HEK293 (cell line): ENCODE data around the gene KRT14.
"Not testable (repeated sequence)": the region's sequence is repeated elsewhere in the genome, so short reads cannot be mapped to it uniquely, and the experiment has no call there.

Source experiments
- CTCF ChIA-PET: fragments of 350-600 bp; formaldehyde crosslinking; extraction: SDS; loops from one replicate; lab custom pipeline; 2021; ENCODE audit warnings: antibody characterized with exemption; lab: Yijun Ruan, JAX
- POLR2A ChIA-PET: fragments of 300-600 bp; formaldehyde crosslinking; extraction: SDS; loops from one replicate; lab custom pipeline; 2020; ENCODE audit warnings: antibody characterized with exemption, inconsistent platforms; lab: Yijun Ruan, JAX
- H3K27ac ChIP-seq: fragments of 200-500 bp; sonication (Bioruptor generic); 2 replicates; pipeline ENCODE4 v1.5.1; 2014; ENCODE audit warnings: low read depth, low read length, control low read depth, inconsistent platforms; ENCODE audit errors: extremely low read depth
- H3K36me3 ChIP-seq, 2 experiments: fragments of 200-500 bp in 1 of 2; sonication (Bioruptor generic) in 1 of 2; 1 replicate in 1 of 2; 2 replicates in 1 of 2; pipeline ENCODE4 v1.5.1; 2014 to 2017; ENCODE audit warnings: inconsistent platforms in 2 of 2, low read length in 2 of 2; ENCODE audit not compliant: control insufficient read depth in 2 of 2, insufficient read depth in 1 of 2
- H3K4me1 ChIP-seq: fragments of 200-500 bp; sonication (Bioruptor generic); 2 replicates; pipeline ENCODE4 v1.5.1; 2014; ENCODE audit warnings: mild to moderate bottlenecking, low read length, inconsistent platforms; ENCODE audit not compliant: control insufficient read depth, insufficient read depth
- H3K4me3 ChIP-seq: 2 replicates; pipeline ENCODE4 v1.5.1; 2011; ENCODE audit warnings: low read depth, mild to moderate bottlenecking, control low read depth, low read length, moderate library complexity
- H3K9me3 ChIP-seq: fragments of 200-500 bp; sonication (Bioruptor generic); 2 replicates; pipeline ENCODE4 v1.5.1; 2014; ENCODE audit warnings: low read depth, low read length, inconsistent platforms; ENCODE audit not compliant: control insufficient read depth, insufficient read depth
- GLI4 ChIP-seq: fragments of 450-650 bp; formaldehyde crosslinking; IDR thresholded peaks from 2 replicates; pipeline ENCODE4 v1.5.1; 2016; ENCODE audit warnings: missing biosample characterization, missing genetic modification characterization
- GLIS2 ChIP-seq: fragments of 450-650 bp; formaldehyde crosslinking; IDR thresholded peaks from 2 replicates; pipeline ENCODE4 v1.5.1; 2016; ENCODE audit warnings: missing biosample characterization, missing genetic modification characterization
- HOXD13 ChIP-seq: sonication (generic); formaldehyde crosslinking; IDR thresholded peaks from 2 replicates; pipeline ENCODE4 v1.8.0; 2022; ENCODE audit warnings: missing genetic modification reagents, borderline replicate concordance
- KLF9 ChIP-seq: fragments of 450-650 bp; formaldehyde crosslinking; IDR thresholded peaks from 2 replicates; pipeline ENCODE4 v1.5.1; 2016; ENCODE audit warnings: missing biosample characterization, missing genetic modification characterization, low read depth
- MYNN ChIP-seq: fragments of 450-650 bp; formaldehyde crosslinking; IDR thresholded peaks from 2 replicates; pipeline ENCODE4 v1.5.1; 2016; ENCODE audit warnings: missing biosample characterization, missing genetic modification characterization, borderline replicate concordance
- SALL2 ChIP-seq: fragments of 450-650 bp; formaldehyde crosslinking; IDR thresholded peaks from 2 replicates; pipeline ENCODE4 v1.5.0; 2017; ENCODE audit warnings: missing biosample characterization, mild to moderate bottlenecking, missing genetic modification characterization, borderline replicate concordance
- TRIM28 ChIP-seq: IDR thresholded peaks from 2 replicates; pipeline ENCODE4 v1.6.1; 2011; ENCODE audit warnings: low read length, control low read depth, borderline replicate concordance
- ZBTB1 ChIP-seq: fragments of 450-650 bp; formaldehyde crosslinking; IDR thresholded peaks from 2 replicates; pipeline ENCODE4 v1.5.1; 2016; ENCODE audit warnings: missing biosample characterization, missing genetic modification characterization
- ZBTB21 ChIP-seq: fragments of 450-650 bp; formaldehyde crosslinking; IDR thresholded peaks from 2 replicates; pipeline ENCODE4 v1.5.1; 2017; ENCODE audit warnings: missing biosample characterization, missing genetic modification characterization
- ZNF132 ChIP-seq: fragments of 450-650 bp; formaldehyde crosslinking; IDR thresholded peaks from 2 replicates; pipeline ENCODE4 v1.5.1; 2017; ENCODE audit warnings: missing biosample characterization, missing genetic modification characterization, borderline replicate concordance
- ZNF16 ChIP-seq: fragments of 450-650 bp; formaldehyde crosslinking; IDR thresholded peaks from 2 replicates; pipeline ENCODE4 v1.5.1; 2016; ENCODE audit warnings: low read depth, missing biosample characterization, missing genetic modification characterization
- ZNF24 ChIP-seq: fragments of 450-650 bp; formaldehyde crosslinking; IDR thresholded peaks from 2 replicates; pipeline ENCODE4 v1.5.1; 2016; ENCODE audit warnings: missing biosample characterization, missing genetic modification characterization
- ZNF248 ChIP-seq: fragments of 450-650 bp; formaldehyde crosslinking; IDR thresholded peaks from 2 replicates; pipeline ENCODE4 v1.5.1; 2017; ENCODE audit warnings: missing biosample characterization, missing genetic modification characterization
- ZNF501 ChIP-seq: fragments of 450-650 bp; formaldehyde crosslinking; IDR thresholded peaks from 2 replicates; pipeline ENCODE4 v1.5.1; 2016; ENCODE audit warnings: missing biosample characterization, missing genetic modification characterization
- ZNF530 ChIP-seq: fragments of 450-650 bp; formaldehyde crosslinking; IDR thresholded peaks from 2 replicates; pipeline ENCODE4 v1.5.1; 2016; ENCODE audit warnings: low read depth, missing biosample characterization, missing genetic modification characterization
- ZNF585B ChIP-seq: fragments of 450-650 bp; formaldehyde crosslinking; IDR thresholded peaks from 2 replicates; pipeline ENCODE4 v1.5.1; 2016; ENCODE audit warnings: missing biosample characterization, missing genetic modification characterization
- ZNF600 ChIP-seq: fragments of 450-650 bp; formaldehyde crosslinking; IDR thresholded peaks from 2 replicates; pipeline ENCODE4 v1.5.1; 2016; ENCODE audit warnings: missing biosample characterization, missing genetic modification characterization
- ZNF629 ChIP-seq: fragments of 450-650 bp; formaldehyde crosslinking; IDR thresholded peaks from 2 replicates; pipeline ENCODE4 v1.5.1; 2017; ENCODE audit warnings: missing biosample characterization, missing genetic modification characterization
- ZNF791 ChIP-seq: fragments of 450-650 bp; formaldehyde crosslinking; IDR thresholded peaks from 2 replicates; pipeline ENCODE4 v1.5.1; 2016; ENCODE audit warnings: missing biosample characterization, missing genetic modification characterization
- ZNF837 ChIP-seq: fragments of 450-650 bp; formaldehyde crosslinking; IDR thresholded peaks from 2 replicates; pipeline ENCODE4 v1.5.1; 2016; ENCODE audit warnings: missing biosample characterization, missing genetic modification characterization
- TF ChIP-seq, protein P1 (sequence below): fragments of 450-650 bp; formaldehyde crosslinking; IDR thresholded peaks from 2 replicates; pipeline ENCODE4 v1.5.1; 2016; ENCODE audit warnings: missing biosample characterization, missing genetic modification characterization
- TF ChIP-seq, protein P2 (sequence below): fragments of 450-650 bp; formaldehyde crosslinking; IDR thresholded peaks from 2 replicates; pipeline ENCODE4 v1.5.1; 2016; ENCODE audit warnings: missing biosample characterization, missing genetic modification characterization
- TF ChIP-seq, protein P3 (sequence below): fragments of 450-650 bp; formaldehyde crosslinking; IDR thresholded peaks from 2 replicates; pipeline ENCODE4 v1.5.1; 2016; ENCODE audit warnings: missing biosample characterization, missing genetic modification characterization

Gene KRT14

DNA sequence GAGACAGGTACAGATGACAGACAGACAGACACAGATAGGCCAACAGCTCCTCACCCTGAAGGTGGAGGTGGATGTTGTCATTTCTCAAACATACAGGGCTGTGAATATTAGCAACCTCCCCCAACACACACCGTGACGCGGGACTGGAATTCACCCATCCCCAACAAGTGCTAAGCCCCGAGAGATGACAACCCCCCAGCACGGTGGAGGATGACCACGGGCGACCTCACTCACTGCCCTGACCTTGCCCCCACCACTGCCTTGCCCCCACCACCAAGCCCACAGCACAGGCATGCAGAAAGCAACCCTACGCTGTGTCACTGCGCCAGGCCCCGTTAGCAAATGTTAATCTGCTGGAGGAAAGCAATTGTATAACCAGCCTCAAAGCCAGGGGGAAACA lies 42.6 kb upstream of the KRT14 start:
- H3K27ac ChIP-seq: no peak overlapping the region
- ChIA-PET POLR2A (no interaction called here), CTCF (interaction anchor here (1.2 to 3.7 kb wide), 4 partner anchors 19 to 80 kb away, joined by 3 to 17 read pairs (median 6); no protein-coding TSS in a partner anchor)
- TF ChIP-seq GLIS2 (no peak), ZNF24 (no peak), ZNF791 (tag by site-specific recombination) (no peak), ZBTB1 (tag by site-specific recombination) (no peak), KLF9 (tag by site-specific recombination) (no peak), ZNF501 (tag by site-specific recombination) (no peak), ZNF248 (no peak), ZNF530 (no peak)
- no peaks in the 10 kb centered on the region for H3K36me3 ChIP-seq
- peaks cover 2% of the 10 kb centered on the region; the same call in 1 of the 2 replicates for H3K4me1 ChIP-seq
- H3K9me3 ChIP-seq: no peaks in the 10 kb centered on the region
- H3K4me3 ChIP-seq: no peak overlapping the region

DNA sequence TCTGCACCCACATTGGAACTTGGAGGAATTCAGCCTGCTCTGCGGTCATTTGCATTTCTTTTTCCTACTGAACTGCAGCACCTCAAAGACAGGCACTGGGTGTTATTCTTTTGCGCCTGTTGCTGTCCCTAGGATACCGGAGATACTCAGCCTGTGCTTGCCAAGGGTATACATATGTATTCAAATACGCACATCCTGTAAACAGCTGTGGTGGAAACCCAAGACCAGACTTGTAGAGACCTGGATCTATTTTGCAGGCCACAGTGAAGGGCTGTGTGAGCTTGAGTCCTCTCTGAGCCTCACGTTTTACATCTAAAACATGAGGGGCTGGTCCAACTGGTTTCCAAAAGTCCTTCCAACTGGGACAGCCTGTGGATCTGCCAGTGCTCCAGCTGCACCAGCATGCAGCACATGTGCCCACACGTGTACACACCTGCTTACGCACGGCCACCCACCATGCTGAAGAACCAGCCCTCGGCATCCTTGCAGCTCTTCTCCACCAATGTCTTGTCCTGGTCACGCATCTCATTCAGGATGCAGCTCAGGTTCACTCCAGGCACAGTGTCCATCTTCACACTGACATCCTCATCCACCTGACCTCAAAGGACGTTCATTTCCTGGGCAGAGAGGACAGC lies 42.0 kb upstream of the KRT14 start:
- POLR2A ChIA-PET, H3K9me3 ChIP-seq, H3K36me3 ChIP-seq, H3K4me1 ChIP-seq, H3K27ac ChIP-seq, H3K4me3 ChIP-seq: not testable (repeated sequence)
- CTCF ChIA-PET: interaction anchor here (2.1 to 3.7 kb wide), 2 partner anchors 19 to 37 kb away, joined by 8 to 17 read pairs; no protein-coding TSS in a partner anchor

DNA sequence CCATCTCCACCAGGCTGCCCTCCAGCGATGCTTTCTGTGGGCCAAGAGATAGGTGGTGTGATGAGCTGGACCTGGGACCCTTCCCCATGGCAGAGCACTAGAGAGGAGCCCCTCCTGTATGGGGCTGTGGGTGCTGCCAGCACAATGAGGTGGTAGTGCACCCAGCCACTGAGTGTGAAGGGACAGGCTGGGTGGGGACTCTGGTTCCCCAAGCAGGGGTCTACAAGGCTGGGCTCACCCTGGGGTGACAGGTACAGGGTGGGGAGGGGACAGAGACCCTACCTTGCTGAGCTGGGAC lies 41.3 kb upstream of the KRT14 start:
- CTCF ChIA-PET: interaction anchor here (0.9 to 3.7 kb wide), 3 partner anchors 12 to 80 kb away, joined by 3 to 17 read pairs (median 3); no protein-coding TSS in a partner anchor
- H3K4me1 ChIP-seq, POLR2A ChIA-PET: not testable (repeated sequence)

DNA sequence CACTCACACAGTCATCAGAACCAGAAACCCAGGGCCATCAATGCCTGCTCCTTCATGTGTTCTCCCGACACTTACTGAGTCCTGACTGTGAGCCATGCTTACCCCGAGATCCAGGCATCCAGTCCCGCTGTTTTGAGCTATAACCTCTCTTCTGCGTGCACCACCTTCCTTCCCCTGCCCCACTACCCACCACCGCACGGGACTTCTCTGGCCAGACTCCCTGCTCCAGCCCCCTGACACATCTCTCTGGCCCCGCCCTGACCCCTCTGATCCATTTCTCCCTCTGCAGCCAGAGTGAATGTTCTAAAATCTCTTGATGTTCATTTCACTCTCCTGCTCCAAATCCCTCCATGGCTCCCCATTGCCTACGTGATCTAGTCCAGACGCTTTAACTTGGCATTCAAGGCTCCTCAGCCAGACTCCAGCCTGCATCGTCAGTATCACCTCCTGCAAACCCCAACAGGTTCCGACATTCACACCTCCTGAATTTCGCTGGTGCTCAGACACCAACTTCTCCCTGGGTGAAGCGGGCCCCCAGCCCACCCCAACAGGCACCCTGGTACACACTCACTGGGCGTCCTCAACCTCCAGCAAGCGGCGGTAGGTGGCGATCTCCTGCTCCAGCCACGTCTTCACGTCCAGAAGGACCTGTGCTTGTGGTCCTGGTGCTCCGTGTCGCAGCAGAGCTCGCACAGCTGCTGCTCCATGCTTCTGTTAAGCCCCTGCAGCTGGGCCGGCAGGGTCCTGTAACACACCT lies 40.8 kb upstream of the KRT14 start:
- TF ChIP-seq ZNF585B (tag by site-specific recombination): no peak
- TF ChIP-seq ZNF629 (tag by site-specific recombination): no peak
- TF ChIP-seq, protein P1, sequence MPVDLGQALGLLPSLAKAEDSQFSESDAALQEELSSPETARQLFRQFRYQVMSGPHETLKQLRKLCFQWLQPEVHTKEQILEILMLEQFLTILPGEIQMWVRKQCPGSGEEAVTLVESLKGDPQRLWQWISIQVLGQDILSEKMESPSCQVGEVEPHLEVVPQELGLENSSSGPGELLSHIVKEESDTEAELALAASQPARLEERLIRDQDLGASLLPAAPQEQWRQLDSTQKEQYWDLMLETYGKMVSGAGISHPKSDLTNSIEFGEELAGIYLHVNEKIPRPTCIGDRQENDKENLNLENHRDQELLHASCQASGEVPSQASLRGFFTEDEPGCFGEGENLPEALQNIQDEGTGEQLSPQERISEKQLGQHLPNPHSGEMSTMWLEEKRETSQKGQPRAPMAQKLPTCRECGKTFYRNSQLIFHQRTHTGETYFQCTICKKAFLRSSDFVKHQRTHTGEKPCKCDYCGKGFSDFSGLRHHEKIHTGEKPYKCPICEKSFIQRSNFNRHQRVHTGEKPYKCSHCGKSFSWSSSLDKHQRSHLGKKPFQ: no peak
- TF ChIP-seq ZNF600: 0 out of 2 replicates have a peak, but pooled peaks have one; percentile 1
- peak; percentile 96 for TF ChIP-seq GLI4 (tag by site-specific recombination)
- TF ChIP-seq, protein P2, sequence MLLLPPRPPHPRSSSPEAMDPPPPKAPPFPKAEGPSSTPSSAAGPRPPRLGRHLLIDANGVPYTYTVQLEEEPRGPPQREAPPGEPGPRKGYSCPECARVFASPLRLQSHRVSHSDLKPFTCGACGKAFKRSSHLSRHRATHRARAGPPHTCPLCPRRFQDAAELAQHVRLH (tag by site-specific recombination): no peak
- TF ChIP-seq ZNF16 (tag by site-specific recombination): peak; percentile 81; the same call in 1 of the 2 replicates
- no peak for TF ChIP-seq ZBTB21 (tag by site-specific recombination)
- TF ChIP-seq HOXD13 (CRISPR knock-in tag): no peak
- TF ChIP-seq MYNN: no peak
- no peak for TF ChIP-seq ZNF132 (tag by site-specific recombination)
- no peak for TF ChIP-seq SALL2 (tag by site-specific recombination)
- TF ChIP-seq KLF9 (tag by site-specific recombination): no peak
- TF ChIP-seq, protein P3, sequence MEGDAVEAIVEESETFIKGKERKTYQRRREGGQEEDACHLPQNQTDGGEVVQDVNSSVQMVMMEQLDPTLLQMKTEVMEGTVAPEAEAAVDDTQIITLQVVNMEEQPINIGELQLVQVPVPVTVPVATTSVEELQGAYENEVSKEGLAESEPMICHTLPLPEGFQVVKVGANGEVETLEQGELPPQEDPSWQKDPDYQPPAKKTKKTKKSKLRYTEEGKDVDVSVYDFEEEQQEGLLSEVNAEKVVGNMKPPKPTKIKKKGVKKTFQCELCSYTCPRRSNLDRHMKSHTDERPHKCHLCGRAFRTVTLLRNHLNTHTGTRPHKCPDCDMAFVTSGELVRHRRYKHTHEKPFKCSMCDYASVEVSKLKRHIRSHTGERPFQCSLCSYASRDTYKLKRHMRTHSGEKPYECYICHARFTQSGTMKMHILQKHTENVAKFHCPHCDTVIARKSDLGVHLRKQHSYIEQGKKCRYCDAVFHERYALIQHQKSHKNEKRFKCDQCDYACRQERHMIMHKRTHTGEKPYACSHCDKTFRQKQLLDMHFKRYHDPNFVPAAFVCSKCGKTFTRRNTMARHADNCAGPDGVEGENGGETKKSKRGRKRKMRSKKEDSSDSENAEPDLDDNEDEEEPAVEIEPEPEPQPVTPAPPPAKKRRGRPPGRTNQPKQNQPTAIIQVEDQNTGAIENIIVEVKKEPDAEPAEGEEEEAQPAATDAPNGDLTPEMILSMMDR: no peak
- TF ChIP-seq ZNF837 (tag by site-specific recombination): no peak
- TF ChIP-seq TRIM28: no peak
- no peak for TF ChIP-seq ZNF248
- H3K4me3 ChIP-seq: no peak overlapping the region
- no peaks in the 10 kb centered on the region for H3K36me3 ChIP-seq
- no peak overlapping the region for H3K27ac ChIP-seq
- CTCF ChIA-PET: interaction anchor here (0.7 to 3.7 kb wide), 5 partner anchors 9 to 79 kb away, joined by 3 to 17 read pairs (median 3); no protein-coding TSS in a partner anchor
- no peaks in the 10 kb centered on the region for H3K9me3 ChIP-seq
- peaks cover 2% of the 10 kb centered on the region; the same call in 1 of the 2 replicates for H3K4me1 ChIP-seq
- POLR2A ChIA-PET: no interaction called here

More for the DNA sequence above, 41.3 kb upstream of the KRT14 start:
- H3K27ac ChIP-seq, H3K9me3 ChIP-seq, H3K4me3 ChIP-seq, H3K36me3 ChIP-seq: not testable (repeated sequence)
